KMS-11 (cell line): Measurements from ENCODE around the gene CYB561D2.

Source experiments
- H2AFZ ChIP-seq: fragments of 200-600 bp; sonication (generic); 2 replicates; pipeline ENCODE4 v1.6.1; 2016; ENCODE audit warnings: antibody characterized with exemption, mixed run types, low read depth
- H3K27ac ChIP-seq: fragments of 200-600 bp; sonication (generic); 2 replicates; pipeline ENCODE4 v1.6.1; 2016; ENCODE audit warnings: mild to moderate bottlenecking, mixed run types
- H3K27me3 ChIP-seq: fragments of 200-600 bp; sonication (generic); 2 replicates; pipeline ENCODE4 v1.6.1; 2017; ENCODE audit warnings: mild to moderate bottlenecking, low read depth, mixed run types, moderate library complexity; ENCODE audit not compliant: insufficient read depth
- H3K36me3 ChIP-seq: fragments of 200-600 bp; sonication (generic); 2 replicates; pipeline ENCODE4 v1.6.1; 2017; ENCODE audit warnings: mild to moderate bottlenecking, mixed run types; ENCODE audit not compliant: insufficient read depth
- H3K4me1 ChIP-seq: fragments of 200-600 bp; sonication (generic); 2 replicates; pipeline ENCODE4 v1.6.1; 2016; ENCODE audit warnings: mild to moderate bottlenecking, low read depth, mixed run types; ENCODE audit not compliant: poor library complexity, severe bottlenecking
- H3K4me2 ChIP-seq: fragments of 200-600 bp; sonication (generic); 2 replicates; pipeline ENCODE4 v1.7.0; 2016; ENCODE audit warnings: mild to moderate bottlenecking, mixed run types
- H3K4me3 ChIP-seq: fragments of 200-600 bp; sonication (generic); IDR thresholded peaks from 2 replicates; pipeline ENCODE4 v1.6.1; 2017; ENCODE audit warnings: low read depth, low read length, mixed read lengths; ENCODE audit not compliant: insufficient read depth
- H3K79me2 ChIP-seq: fragments of 200-600 bp; sonication (generic); 2 replicates; pipeline ENCODE4 v1.6.1; 2016; ENCODE audit warnings: low read depth, mixed run types; ENCODE audit not compliant: insufficient read depth
- H3K9ac ChIP-seq: fragments of 200-600 bp; sonication (generic); 2 replicates; pipeline ENCODE4 v1.6.1; 2016; ENCODE audit warnings: mild to moderate bottlenecking, mixed run types
- H4K20me1 ChIP-seq: fragments of 200-600 bp; sonication (generic); 2 replicates; pipeline ENCODE4 v1.6.1; 2016; ENCODE audit warnings: mild to moderate bottlenecking, mixed run types; ENCODE audit not compliant: insufficient read depth
- TF ChIP-seq, protein P1 (sequence below): fragments of 200-600 bp; sonication (generic); conservative IDR thresholded peaks from 2 replicates; pipeline ENCODE4 v1.6.1; 2017; ENCODE audit warnings: low read depth, mild to moderate bottlenecking, antibody characterized with exemption, low read length, moderate library complexity, mixed read lengths

CYB561D2 gene

GRCh38 chr3:50378757-50379156, 28.1 kb downstream of the CYB561D2 start:
- TF ChIP-seq, protein P1, sequence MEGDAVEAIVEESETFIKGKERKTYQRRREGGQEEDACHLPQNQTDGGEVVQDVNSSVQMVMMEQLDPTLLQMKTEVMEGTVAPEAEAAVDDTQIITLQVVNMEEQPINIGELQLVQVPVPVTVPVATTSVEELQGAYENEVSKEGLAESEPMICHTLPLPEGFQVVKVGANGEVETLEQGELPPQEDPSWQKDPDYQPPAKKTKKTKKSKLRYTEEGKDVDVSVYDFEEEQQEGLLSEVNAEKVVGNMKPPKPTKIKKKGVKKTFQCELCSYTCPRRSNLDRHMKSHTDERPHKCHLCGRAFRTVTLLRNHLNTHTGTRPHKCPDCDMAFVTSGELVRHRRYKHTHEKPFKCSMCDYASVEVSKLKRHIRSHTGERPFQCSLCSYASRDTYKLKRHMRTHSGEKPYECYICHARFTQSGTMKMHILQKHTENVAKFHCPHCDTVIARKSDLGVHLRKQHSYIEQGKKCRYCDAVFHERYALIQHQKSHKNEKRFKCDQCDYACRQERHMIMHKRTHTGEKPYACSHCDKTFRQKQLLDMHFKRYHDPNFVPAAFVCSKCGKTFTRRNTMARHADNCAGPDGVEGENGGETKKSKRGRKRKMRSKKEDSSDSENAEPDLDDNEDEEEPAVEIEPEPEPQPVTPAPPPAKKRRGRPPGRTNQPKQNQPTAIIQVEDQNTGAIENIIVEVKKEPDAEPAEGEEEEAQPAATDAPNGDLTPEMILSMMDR: no peak

DNA sequence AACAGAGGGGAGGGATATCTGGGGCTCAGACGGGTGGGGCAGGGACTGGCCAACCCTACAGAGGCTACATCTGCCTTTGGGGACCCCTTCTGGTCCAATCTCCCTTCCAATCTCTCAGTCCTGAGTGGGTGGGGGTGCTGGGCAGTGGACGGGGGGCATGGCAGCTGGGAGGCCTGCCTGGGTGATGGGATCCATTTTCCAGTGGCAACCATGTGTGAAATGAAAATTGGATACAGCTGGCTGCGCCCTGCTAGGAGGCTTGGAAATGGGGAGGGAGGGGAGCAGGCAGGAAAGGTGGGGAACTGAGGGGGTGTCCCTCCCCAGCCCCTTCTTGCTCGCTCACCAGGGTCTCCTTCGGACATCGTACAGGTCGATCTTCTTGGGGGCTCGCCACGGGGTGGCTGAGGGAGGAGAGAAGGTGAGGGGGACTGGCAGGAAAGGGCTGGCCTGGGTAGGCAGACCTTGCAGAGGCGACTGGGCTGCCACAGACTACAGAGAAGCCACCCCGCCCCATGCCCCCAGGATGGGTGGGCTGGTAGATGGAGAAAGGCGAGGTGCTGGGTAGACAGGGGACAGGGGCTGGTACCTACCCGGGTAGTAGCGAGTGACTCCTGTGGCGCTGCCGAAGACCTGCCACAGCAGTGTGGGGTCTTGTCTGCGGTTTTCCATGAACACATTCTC, 29.9 kb downstream of the CYB561D2 start:
- Histone ChIP-seq H3K27me3 (no peaks in the 10 kb centered on the region), H2AFZ (no peak overlapping the region), H3K9ac (no peak overlapping the region), H3K27ac (no peak overlapping the region), H3K79me2 (no peaks in the 10 kb centered on the region), H3K36me3 (no peaks in the 10 kb centered on the region), H3K4me1 (no peaks in the 10 kb centered on the region), H3K4me2 (no peak overlapping the region), H4K20me1 (no peaks in the 10 kb centered on the region), H3K4me3 (no peak overlapping the region)
- TF ChIP-seq, protein P1: no peak

More at GRCh38 chr3:50378757-50379156, 28.1 kb downstream of the CYB561D2 start:
- no peaks in the 10 kb centered on the region for H3K27me3 ChIP-seq
- H3K4me1 ChIP-seq: peaks cover 8% of the 10 kb centered on the region
- H3K27ac ChIP-seq: no peak overlapping the region
- H3K4me2 ChIP-seq: no peak overlapping the region
- no peak overlapping the region for H3K9ac ChIP-seq
- no peaks in the 10 kb centered on the region for H4K20me1 ChIP-seq
- no peaks in the 10 kb centered on the region for H3K36me3 ChIP-seq
- H2AFZ ChIP-seq: no peak overlapping the region
- H3K79me2 ChIP-seq: no peaks in the 10 kb centered on the region
- H3K4me3 ChIP-seq: no peak overlapping the region

DNA sequence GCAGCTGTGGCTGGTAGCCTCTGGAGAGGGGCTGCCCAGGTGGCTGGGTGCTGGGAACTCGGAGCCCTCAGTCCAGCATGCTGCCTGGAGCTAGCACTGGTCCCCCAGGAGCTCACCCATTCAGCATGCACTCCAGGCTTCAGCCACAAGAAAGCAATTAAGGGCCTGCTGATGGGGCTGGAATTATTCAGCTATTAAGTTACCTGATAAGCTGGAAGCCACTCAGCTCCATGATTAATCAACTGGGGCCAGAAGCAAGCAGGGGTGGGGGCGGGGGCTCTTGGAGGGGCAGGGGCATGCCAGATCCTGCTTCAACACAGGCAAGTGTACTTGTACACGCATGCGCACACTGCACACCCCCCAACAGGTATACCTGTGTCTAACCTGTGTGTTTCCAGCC, 30.7 kb downstream of the CYB561D2 start:
- no peaks in the 10 kb centered on the region for H3K36me3 ChIP-seq
- H3K9ac ChIP-seq: no peak overlapping the region
- H3K4me3 ChIP-seq: no peak overlapping the region
- H3K4me2 ChIP-seq: no peak overlapping the region
- no peaks in the 10 kb centered on the region for H4K20me1 ChIP-seq
- H3K27me3 ChIP-seq: no peaks in the 10 kb centered on the region
- TF ChIP-seq, protein P1: no peak
- H3K4me1 ChIP-seq: no peaks in the 10 kb centered on the region
- no peaks in the 10 kb centered on the region for H3K79me2 ChIP-seq
- H3K27ac ChIP-seq: no peak overlapping the region
- no peak overlapping the region for H2AFZ ChIP-seq

DNA sequence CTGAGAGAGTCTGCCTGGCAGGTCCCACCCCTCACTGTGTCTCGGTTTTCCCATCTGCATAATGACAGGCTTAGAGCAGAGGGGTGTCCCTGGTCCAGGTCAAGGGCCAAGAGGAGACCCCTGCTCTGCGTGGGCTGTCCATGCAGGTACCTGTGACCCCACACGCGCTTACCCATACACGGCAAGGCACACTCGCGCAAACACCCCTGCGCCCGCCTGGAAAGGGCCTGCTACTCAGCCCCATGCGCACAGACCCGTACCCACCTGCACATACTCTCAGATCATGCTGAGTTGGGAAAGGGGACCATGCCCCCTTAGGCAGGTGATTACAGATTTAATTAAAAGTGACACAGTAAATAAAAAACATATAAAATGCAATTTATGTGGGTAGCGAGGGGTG, 32.1 kb downstream of the CYB561D2 start:
- Histone ChIP-seq H3K27me3 (no peaks in the 10 kb centered on the region), H3K4me3 (no peak overlapping the region), H3K27ac (no peak overlapping the region), H3K9ac (no peak overlapping the region), H3K36me3 (no peaks in the 10 kb centered on the region), H3K79me2 (no peaks in the 10 kb centered on the region), H4K20me1 (no peaks in the 10 kb centered on the region), H3K4me1 (no peaks in the 10 kb centered on the region), H2AFZ (no peak overlapping the region), H3K4me2 (no peak overlapping the region)
- TF ChIP-seq, protein P1: no peak
